GM19395 (cell line): Measurements from ENCODE around the gene HS1BP3.

ENCODE experiments used
- ATAC-seq: cut with Tn5 transposase; IDR thresholded peaks from one replicate; pipeline ENCODE4 v1.9.1; 2021; ENCODE audit warnings: mild to moderate bottlenecking, moderate library complexity; ENCODE audit not compliant: unreplicated experiment

Gene HS1BP3

DNA sequence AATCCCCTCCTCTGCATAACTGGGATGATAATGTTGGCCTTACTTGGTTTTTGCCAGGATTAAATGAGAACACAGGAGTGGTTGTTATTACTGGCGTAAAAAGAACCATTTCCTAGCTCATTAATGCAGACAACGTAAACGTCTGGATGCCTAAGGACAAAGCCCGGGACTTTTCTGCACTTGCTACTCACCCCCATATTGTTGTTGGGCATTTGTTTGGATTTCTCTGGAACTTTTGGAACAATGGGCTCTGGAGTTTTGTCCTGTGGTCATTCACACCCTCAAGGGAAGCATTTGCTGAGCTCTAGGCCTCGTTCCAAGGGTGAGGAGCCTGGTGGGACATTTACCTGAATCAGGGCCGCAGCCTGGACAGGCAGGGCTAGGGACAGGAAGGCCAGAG lies 76.0 kb downstream of the HS1BP3 start:
- no peak for ATAC-seq

DNA sequence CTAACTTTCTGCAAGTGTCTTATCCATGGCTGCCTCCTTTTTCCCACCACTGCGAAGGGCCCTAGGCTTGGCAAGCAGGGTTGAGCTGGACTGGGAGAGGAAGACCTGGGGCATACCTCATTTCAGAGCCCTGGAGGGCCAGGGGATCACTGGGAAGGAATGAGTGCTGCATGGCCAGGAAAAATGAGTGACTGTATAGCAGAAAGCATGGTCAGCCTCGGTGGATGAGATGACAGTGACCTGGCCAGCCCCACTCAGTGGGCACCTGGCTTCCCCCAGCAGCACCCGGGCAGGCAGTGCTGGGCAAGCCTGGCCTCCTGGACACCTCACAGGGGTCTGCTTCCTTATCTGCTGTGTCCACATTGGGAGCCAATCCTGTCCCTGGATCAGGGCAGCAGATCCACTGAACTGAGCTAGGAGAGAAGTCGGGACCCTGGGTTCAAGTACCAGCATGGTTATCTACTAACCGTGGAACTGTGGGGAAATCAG lies 76.4 kb downstream of the HS1BP3 start:
- ATAC-seq: no peak

GRCh38 chr2:20573620-20574422 lies 77.1 kb downstream of the HS1BP3 start:
- no peak for ATAC-seq

- ATAC-seq: no peak
These were observed 78.7 kb downstream of the HS1BP3 start for GRCh38 chr2:20572221-20572620.

DNA sequence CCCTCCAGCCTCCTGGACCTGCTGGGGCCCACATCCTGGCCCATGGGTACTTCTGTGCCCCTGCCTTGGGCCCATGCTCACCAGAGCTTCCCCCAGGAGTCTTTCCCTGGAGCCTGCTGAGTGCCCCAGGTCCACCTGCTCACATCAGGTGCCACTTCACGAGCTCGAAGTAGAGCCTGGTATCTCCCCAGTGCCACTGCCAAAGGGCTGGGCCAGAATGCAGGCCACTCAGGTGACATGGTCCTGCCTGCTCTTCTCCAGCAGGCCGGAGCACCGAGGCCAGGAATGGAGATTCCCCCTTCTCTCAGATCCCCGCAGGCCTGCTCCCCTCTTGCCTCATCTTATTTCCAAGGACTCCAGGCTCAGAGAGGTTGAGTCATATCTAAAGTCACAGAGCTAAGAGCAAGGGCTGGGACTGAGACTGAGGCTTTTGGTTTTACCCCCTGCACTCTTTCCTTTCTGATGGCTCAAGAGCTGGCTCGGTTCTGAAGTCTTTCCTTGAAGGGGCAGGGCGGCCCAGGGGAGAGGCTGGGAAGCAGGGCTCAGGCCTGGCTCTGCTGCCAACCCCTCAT lies 79.2 kb downstream of the HS1BP3 start:
- ATAC-seq: peak; percentile 39

DNA sequence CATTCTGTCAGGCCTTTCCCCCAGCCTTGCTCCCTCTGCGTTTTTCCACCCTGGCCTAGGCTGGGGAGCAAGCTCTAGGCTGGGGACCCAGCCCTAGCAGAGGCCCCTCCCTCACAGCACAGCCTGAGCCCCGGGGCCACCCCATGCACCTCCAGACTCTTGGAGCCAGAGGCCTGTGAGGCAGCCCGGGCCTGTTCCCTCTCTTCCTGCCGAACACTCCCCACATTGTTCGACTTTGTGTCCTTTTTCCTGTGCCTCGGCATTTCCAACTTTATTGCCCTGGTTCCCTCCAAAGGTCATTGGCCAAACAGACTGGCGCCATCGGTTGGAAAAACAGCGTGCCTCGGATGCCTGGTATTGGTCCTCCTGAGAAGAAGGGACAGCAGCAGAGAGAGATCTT lies 79.7 kb downstream of the HS1BP3 start:
- no peak for ATAC-seq

GRCh38 chr2:20570249-20570648 lies 80.6 kb downstream of the HS1BP3 start:
- no peak for ATAC-seq

DNA sequence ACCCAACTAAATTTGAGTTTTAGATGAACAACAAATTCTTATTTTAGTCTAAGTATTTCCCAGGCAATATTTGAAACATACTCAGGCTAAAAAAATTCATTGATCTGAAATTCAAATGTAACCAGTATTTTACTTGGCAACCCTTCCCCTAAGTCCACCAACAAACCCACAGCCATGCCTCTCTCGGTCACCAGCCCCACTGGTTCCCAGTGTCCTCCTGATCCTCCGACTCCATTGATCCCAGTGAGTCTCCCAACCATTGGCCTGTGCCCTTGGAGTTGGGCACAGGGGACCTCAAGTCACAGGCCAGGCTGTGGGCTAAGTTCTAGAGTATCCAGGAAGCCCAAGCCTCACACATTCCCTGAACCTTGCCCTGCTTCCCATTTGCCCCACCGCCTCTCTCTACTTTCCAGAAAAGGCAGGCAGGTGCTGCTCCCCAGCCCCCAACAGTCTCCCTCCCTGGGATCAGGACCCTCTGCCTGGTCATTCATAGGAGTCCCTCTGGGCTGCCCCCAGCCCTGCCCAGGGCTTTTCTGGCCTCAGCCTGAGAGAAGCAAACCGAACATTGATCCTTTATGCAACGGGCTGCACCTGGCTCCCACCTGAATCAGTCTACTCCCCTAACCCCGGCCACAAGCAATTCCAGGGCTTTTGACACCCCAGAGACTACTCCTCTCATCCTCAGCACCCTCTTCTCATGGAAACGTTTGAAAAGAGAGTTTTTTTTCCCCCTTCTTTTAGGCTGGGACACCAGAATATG lies 81.3 kb downstream of the HS1BP3 start:
- ATAC-seq: no peak

GRCh38 chr2:20568501-20569463 lies 82.1 kb downstream of the HS1BP3 start:
- no peak for ATAC-seq

GRCh38 chr2:20567926-20568179 lies 83.0 kb downstream of the HS1BP3 start:
- no peak for ATAC-seq
